Vagina (tissue), 2 donors: ENCODE data around the gene SCTR.

Source experiments
- POLR2A ChIP-seq, 2 donors: fragments of 450-650 bp; IDR thresholded peaks; one replicate each; pipeline ENCODE4 v1.6.1; 2017; ENCODE audit warnings: antibody characterized with exemption in 2 of 2, mild to moderate bottlenecking in 2 of 2, moderate library complexity in 2 of 2
- TF ChIP-seq, protein P1 (sequence below), 3 experiments: fragments of 450-650 bp in 2 of 3; fragments of 200-600 bp in 1 of 3; sonication (generic) in 1 of 3; IDR thresholded peaks; one replicate each; pipeline ENCODE4 v1.5.1; 2017 to 2019; ENCODE audit warnings: antibody characterized with exemption in 3 of 3, mild to moderate bottlenecking in 2 of 3, moderate library complexity in 2 of 3

DNA sequence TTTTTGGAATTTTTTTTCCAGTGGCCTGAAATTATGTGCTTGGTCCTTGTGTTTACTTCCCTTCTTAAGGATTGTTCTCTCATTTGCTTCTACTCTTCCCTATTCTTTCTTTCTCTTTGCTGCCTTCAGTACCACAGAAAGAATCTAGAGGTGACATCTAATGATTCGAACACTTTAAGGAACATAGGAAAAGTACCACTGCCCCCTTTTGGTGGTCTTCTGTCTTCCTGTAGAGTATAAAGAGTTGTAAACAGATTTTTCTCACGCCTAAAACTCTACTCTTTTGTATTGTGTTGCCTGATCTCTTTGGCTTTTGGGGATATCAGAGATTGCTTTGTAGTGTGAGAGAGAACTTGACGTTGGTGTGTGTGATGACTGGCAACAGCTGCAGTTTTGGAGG lies 7.0 kb upstream of the SCTR start:
- no peak for TF ChIP-seq POLR2A (IDR thresholded peaks at IDR 0.05)
- TF ChIP-seq, protein P1, sequence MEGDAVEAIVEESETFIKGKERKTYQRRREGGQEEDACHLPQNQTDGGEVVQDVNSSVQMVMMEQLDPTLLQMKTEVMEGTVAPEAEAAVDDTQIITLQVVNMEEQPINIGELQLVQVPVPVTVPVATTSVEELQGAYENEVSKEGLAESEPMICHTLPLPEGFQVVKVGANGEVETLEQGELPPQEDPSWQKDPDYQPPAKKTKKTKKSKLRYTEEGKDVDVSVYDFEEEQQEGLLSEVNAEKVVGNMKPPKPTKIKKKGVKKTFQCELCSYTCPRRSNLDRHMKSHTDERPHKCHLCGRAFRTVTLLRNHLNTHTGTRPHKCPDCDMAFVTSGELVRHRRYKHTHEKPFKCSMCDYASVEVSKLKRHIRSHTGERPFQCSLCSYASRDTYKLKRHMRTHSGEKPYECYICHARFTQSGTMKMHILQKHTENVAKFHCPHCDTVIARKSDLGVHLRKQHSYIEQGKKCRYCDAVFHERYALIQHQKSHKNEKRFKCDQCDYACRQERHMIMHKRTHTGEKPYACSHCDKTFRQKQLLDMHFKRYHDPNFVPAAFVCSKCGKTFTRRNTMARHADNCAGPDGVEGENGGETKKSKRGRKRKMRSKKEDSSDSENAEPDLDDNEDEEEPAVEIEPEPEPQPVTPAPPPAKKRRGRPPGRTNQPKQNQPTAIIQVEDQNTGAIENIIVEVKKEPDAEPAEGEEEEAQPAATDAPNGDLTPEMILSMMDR (IDR thresholded peaks at IDR 0.05): no peak
